HCT116 (cell line): ENCODE measurements around the gene TFEB. TPM values are rescaled to one million over a fixed set of nuclear protein-coding genes. Genes with fewer than 3 reads are reported as not detected.

Source experiments
- ATAC-seq: fragments of 200-7000 bp; cut with Tn5 transposase; 2 replicates; pipeline ENCODE4 v1.9.1; 2020; ENCODE audit warnings: mild to moderate bottlenecking, moderate library complexity
- BruUV-seq: library from RNA; stranded (reverse); fragments of 400-500 nt; replicated peaks from 2 replicates; lab custom pipeline; 2021; lab: Mats Ljungman, UMichigan
- CTCF ChIA-PET: fragments of 300-600 bp; sonication (Branson Sonifier 250); formaldehyde crosslinking; loops from one replicate; lab custom pipeline; 2021; ENCODE audit warnings: antibody characterized with exemption; lab: Charles Lee
- POLR2A ChIA-PET: fragments of 300-600, 350-600 bp; sonication (Branson Sonifier 250); formaldehyde crosslinking; loops from one replicate; lab custom pipeline; 2021; ENCODE audit warnings: antibody characterized with exemption; lab: Charles Lee
- RAD21 ChIA-PET, 2 experiments: fragments of 300-600 bp; sonication (Branson Sonifier 250); formaldehyde crosslinking; loops; one replicate each; lab custom pipeline; 2023; ENCODE audit warnings: low total read pairs in 2 of 2; ENCODE audit not compliant: uncharacterized antibody in 2 of 2, unreplicated experiment in 2 of 2, low non-redundant PET in 1 of 2; lab: Charles Lee
- DNase-seq: peaks from one replicate; pipeline ENCODE4 v3.0.0-alpha.2; 2010; ENCODE audit warnings: low read depth, low spot score
- H2AFZ ChIP-seq: fragments of 200-600 bp; shearing (Covaris generic), sonication (generic); 2 replicates; pipeline ENCODE4 v1.6.1; 2017; ENCODE audit warnings: low read depth, mixed run types, mixed read lengths, antibody characterized with exemption, low read length; ENCODE audit not compliant: poor library complexity, severe bottlenecking
- H3K27ac ChIP-seq: 2 replicates; pipeline ENCODE4 v1.5.1; 2012; ENCODE audit warnings: low read depth, low read length
- H3K27me3 ChIP-seq: fragments of 200-600 bp; sonication (generic); 2 replicates; pipeline ENCODE4 v1.6.1; 2016; ENCODE audit warnings: mixed run types, low read length, mixed read lengths; ENCODE audit not compliant: insufficient read depth
- H3K36me3 ChIP-seq, 2 experiments: fragments of 200-500 bp in 1 of 2; fragments of 200-600 bp in 1 of 2; sonication (Bioruptor generic) in 1 of 2; sonication (generic) in 1 of 2; 2 replicates each; pipeline versions ENCODE4 v1.5.1 to v1.6.1; 2014 to 2016; ENCODE audit warnings: low read length in 2 of 2, inconsistent platforms in 1 of 2, mixed read lengths in 1 of 2, mixed run types in 1 of 2; ENCODE audit not compliant: insufficient read depth in 2 of 2, control insufficient read depth in 1 of 2
- H3K4me1 ChIP-seq, 2 experiments: fragments of 200-600 bp in 1 of 2; sonication (generic) in 1 of 2; 2 replicates each; pipeline versions ENCODE4 v1.5.1 to v1.6.1; 2012 to 2017; ENCODE audit warnings: low read length in 2 of 2, inconsistent platforms in 1 of 2, mild to moderate bottlenecking in 1 of 2, mixed read lengths in 1 of 2, mixed run types in 1 of 2, moderate library complexity in 1 of 2; ENCODE audit not compliant: insufficient read depth in 2 of 2, control insufficient read depth in 1 of 2
- H3K4me2 ChIP-seq: fragments of 200-600 bp; sonication (generic); 2 replicates; pipeline ENCODE4 v1.6.1; 2017; ENCODE audit warnings: mixed run types, low read length, mixed read lengths
- H3K4me3 ChIP-seq, 2 experiments: fragments of 200-600 bp in 1 of 2; sonication (generic) in 1 of 2; replicated peaks in 1 of 2; 2 replicates each; pipeline ENCODE4 v1.5.1; 2011 to 2016; ENCODE audit warnings: low read length in 2 of 2, control low read depth in 1 of 2, low read depth in 1 of 2, mild to moderate bottlenecking in 1 of 2, mixed read lengths in 1 of 2, mixed run types in 1 of 2
- H3K79me2 ChIP-seq: fragments of 200-600 bp; sonication (generic); 2 replicates; pipeline ENCODE4 v1.6.1; 2017; ENCODE audit warnings: mild to moderate bottlenecking, mixed run types, low read length, moderate library complexity, mixed read lengths; ENCODE audit not compliant: insufficient read depth
- H3K9ac ChIP-seq: fragments of 200-600 bp; sonication (generic); 2 replicates; pipeline ENCODE4 v1.6.1; 2016; ENCODE audit warnings: low read length, mixed read lengths
- H3K9me2 ChIP-seq: fragments of 200-600 bp; sonication (generic), shearing (Covaris generic); 2 replicates; pipeline ENCODE4 v1.6.1; 2017; ENCODE audit warnings: mixed run types, mild to moderate bottlenecking, moderate library complexity; ENCODE audit not compliant: insufficient read depth
- H3K9me3 ChIP-seq, 2 experiments: fragments of 200-500 bp in 1 of 2; fragments of 200-600 bp in 1 of 2; sonication (Bioruptor generic) in 1 of 2; sonication (generic) in 1 of 2; 2 replicates each; pipeline ENCODE4 v1.6.1; 2014 to 2017; ENCODE audit warnings: low read length in 2 of 2, mixed read lengths in 2 of 2, inconsistent platforms in 1 of 2, low read depth in 1 of 2, mild to moderate bottlenecking in 1 of 2, mixed run types in 1 of 2, moderate library complexity in 1 of 2; ENCODE audit not compliant: control insufficient read depth in 1 of 2, insufficient read depth in 1 of 2
- H4K20me1 ChIP-seq: fragments of 200-600 bp; sonication (generic), shearing (Covaris generic); 2 replicates; pipeline ENCODE4 v1.6.1; 2017; ENCODE audit warnings: mixed run types, mild to moderate bottlenecking, moderate library complexity; ENCODE audit not compliant: insufficient read depth
- CBX3 ChIP-seq: IDR thresholded peaks from 2 replicates; pipeline ENCODE4 v1.6.1; 2012; ENCODE audit warnings: low read depth
- ELF1 ChIP-seq: IDR thresholded peaks from 2 replicates; pipeline ENCODE4 v1.6.1; 2012; ENCODE audit warnings: low read depth, borderline replicate concordance
- POLR2AphosphoS5 ChIP-seq: IDR thresholded peaks from 2 replicates; pipeline ENCODE4 v1.6.1; 2011; ENCODE audit warnings: mild to moderate bottlenecking, low read depth, low read length, moderate library complexity
- SP1 ChIP-seq: IDR thresholded peaks from 2 replicates; pipeline ENCODE4 v1.6.1; 2012; ENCODE audit warnings: low read depth
- SRF ChIP-seq: IDR thresholded peaks from 2 replicates; pipeline ENCODE4 v1.6.1; 2012; ENCODE audit warnings: low read depth
- TCF7L2 ChIP-seq: IDR thresholded peaks from 2 replicates; pipeline ENCODE4 v1.7.0; 2011; ENCODE audit warnings: borderline replicate concordance, inconsistent platforms; ENCODE audit not compliant: insufficient read depth, insufficient read length; ENCODE audit errors: extremely low read depth
- YY1 ChIP-seq: IDR thresholded peaks from 2 replicates; pipeline ENCODE4 v1.6.1; 2011; ENCODE audit warnings: low read length, low read depth, moderate library complexity, mild to moderate bottlenecking; ENCODE audit not compliant: insufficient replicate concordance; ENCODE audit errors: extremely low read depth
- intact Hi-C: fragments of 100-400 bp; cut with micrococcal nuclease; formaldehyde crosslinking; loops from 2 replicates; pipeline ENCODE4 v1.10.0; 2022
- total RNA-seq: library from RNA; stranded (reverse); gene quantifications from one replicate; pipeline ENCODE4 v1.2.1, GENCODE V29; 2021; ENCODE audit not compliant: unreplicated experiment
- TF ChIP-seq, protein P1 (sequence below): IDR thresholded peaks from 2 replicates; pipeline ENCODE4 v1.6.1; 2012; ENCODE audit warnings: low read depth
- TF ChIP-seq, protein P2 (sequence below): IDR thresholded peaks from 2 replicates; pipeline ENCODE4 v1.6.1; 2012
- TF ChIP-seq, protein P3 (sequence below), 3 experiments: fragments of 200-600 bp in 1 of 3; sonication (generic) in 1 of 3; IDR thresholded peaks in 2 of 3; conservative IDR thresholded peaks in 1 of 3; 2 replicates each; pipeline ENCODE4 v1.5.1; 2012 to 2017; ENCODE audit warnings: low read depth in 2 of 3, low read length in 2 of 3, antibody characterized with exemption in 1 of 3, borderline replicate concordance in 1 of 3, control low read depth in 1 of 3, mild to moderate bottlenecking in 1 of 3, mixed read lengths in 1 of 3, mixed run types in 1 of 3, moderate library complexity in 1 of 3; ENCODE audit not compliant: insufficient read depth in 1 of 3

The TFEB gene
- total RNA-seq, 1 experiment from 2014 or later = 4.8 TPM

DNA sequence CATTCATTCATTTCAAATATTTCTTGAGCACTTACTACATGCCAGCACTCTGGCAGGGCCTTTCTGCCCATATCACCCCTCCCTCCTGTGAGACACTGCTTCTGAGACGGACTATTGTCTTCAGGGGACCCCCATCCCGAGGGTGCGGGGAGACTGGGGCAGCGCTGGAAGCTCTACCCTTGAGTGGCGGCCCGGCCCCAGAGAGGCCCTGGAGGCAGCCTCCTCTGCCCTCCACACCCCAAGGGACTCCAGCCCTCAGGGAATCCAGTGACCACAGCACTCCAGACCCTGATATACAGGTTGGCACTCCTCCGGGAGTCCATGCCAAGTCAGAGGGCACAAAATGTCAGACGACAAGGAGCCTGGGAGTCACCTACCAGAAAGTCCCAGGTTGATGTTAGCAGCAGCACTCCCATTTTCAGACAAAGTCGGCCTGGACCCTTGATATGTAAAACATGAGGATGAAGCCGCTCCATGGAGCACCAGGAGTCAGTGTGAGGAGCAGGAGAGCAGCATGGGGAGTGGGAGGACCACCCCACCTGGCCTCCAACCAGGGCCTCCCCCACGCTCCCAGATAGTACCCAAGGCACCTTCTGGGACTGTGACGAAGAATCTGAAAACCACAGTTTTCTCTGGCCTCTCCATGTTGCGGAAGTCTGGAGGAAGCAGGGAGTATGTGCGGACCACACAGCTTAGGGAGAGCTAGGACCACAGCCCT, 20.7 kb downstream of the TFEB start:
- Histone ChIP-seq H3K4me2 (peak overlapping the region; percentile 86; the same call in 1 of the 2 replicates), H3K9me3 (no peaks in the 10 kb centered on the region), H3K36me3 (no peaks in the 10 kb centered on the region), H3K4me1 (peaks cover 41 to 47% of the 10 kb centered on the region in 2 experiments), H3K9ac (no peak overlapping the region), H3K27ac (peak overlapping the region; percentile 91), H2AFZ (no peak overlapping the region), H3K9me2 (no peaks in the 10 kb centered on the region), H4K20me1 (no peaks in the 10 kb centered on the region), H3K27me3 (no peaks in the 10 kb centered on the region), H3K4me3 (no peak overlapping the region), H3K79me2 (no peaks in the 10 kb centered on the region)
- BruUV-seq = no TSS peak
- intact Hi-C loops = no loop called here
- ChIA-PET CTCF (interaction anchor here (2.5 kb wide), 1 partner anchor 20 kb away, joined by 17 read pairs; no protein-coding TSS in a partner anchor), RAD21 (no interaction called here), POLR2A (no interaction called here)
- no peak for TF ChIP-seq TCF7L2
- no peak for TF ChIP-seq SRF
- TF ChIP-seq ELF1 = no peak
- TF ChIP-seq, protein P1, sequence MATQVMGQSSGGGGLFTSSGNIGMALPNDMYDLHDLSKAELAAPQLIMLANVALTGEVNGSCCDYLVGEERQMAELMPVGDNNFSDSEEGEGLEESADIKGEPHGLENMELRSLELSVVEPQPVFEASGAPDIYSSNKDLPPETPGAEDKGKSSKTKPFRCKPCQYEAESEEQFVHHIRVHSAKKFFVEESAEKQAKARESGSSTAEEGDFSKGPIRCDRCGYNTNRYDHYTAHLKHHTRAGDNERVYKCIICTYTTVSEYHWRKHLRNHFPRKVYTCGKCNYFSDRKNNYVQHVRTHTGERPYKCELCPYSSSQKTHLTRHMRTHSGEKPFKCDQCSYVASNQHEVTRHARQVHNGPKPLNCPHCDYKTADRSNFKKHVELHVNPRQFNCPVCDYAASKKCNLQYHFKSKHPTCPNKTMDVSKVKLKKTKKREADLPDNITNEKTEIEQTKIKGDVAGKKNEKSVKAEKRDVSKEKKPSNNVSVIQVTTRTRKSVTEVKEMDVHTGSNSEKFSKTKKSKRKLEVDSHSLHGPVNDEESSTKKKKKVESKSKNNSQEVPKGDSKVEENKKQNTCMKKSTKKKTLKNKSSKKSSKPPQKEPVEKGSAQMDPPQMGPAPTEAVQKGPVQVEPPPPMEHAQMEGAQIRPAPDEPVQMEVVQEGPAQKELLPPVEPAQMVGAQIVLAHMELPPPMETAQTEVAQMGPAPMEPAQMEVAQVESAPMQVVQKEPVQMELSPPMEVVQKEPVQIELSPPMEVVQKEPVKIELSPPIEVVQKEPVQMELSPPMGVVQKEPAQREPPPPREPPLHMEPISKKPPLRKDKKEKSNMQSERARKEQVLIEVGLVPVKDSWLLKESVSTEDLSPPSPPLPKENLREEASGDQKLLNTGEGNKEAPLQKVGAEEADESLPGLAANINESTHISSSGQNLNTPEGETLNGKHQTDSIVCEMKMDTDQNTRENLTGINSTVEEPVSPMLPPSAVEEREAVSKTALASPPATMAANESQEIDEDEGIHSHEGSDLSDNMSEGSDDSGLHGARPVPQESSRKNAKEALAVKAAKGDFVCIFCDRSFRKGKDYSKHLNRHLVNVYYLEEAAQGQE = no peak
- TF ChIP-seq, protein P2, sequence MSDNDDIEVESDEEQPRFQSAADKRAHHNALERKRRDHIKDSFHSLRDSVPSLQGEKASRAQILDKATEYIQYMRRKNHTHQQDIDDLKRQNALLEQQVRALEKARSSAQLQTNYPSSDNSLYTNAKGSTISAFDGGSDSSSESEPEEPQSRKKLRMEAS = no peak
- TF ChIP-seq POLR2AphosphoS5 = no peak
- no peak for TF ChIP-seq CBX3
- no peak for TF ChIP-seq YY1
- TF ChIP-seq, protein P3, sequence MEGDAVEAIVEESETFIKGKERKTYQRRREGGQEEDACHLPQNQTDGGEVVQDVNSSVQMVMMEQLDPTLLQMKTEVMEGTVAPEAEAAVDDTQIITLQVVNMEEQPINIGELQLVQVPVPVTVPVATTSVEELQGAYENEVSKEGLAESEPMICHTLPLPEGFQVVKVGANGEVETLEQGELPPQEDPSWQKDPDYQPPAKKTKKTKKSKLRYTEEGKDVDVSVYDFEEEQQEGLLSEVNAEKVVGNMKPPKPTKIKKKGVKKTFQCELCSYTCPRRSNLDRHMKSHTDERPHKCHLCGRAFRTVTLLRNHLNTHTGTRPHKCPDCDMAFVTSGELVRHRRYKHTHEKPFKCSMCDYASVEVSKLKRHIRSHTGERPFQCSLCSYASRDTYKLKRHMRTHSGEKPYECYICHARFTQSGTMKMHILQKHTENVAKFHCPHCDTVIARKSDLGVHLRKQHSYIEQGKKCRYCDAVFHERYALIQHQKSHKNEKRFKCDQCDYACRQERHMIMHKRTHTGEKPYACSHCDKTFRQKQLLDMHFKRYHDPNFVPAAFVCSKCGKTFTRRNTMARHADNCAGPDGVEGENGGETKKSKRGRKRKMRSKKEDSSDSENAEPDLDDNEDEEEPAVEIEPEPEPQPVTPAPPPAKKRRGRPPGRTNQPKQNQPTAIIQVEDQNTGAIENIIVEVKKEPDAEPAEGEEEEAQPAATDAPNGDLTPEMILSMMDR (IDR thresholded peaks at IDR 0.05 in 2 of 3, conservative IDR thresholded peaks at IDR 0.05 in 1 of 3; ENCODE audit: borderline replicate concordance in 1 of 3, insufficient read depth in 1 of 3, low read depth in 2 of 3, low read length in 2 of 3) = no peak
- TF ChIP-seq SP1 = no peak
- no peak for DNase-seq
- no peak for ATAC-seq
